DMS153 (cell line): ENCODE results near the gene PATE4.
A peak's percentile ranks its signal among the peaks of the same experiment; 100 is the strongest.

Experiments used
- DNase-seq: peaks from one replicate; lab custom pipeline; 2025; lab: John Stamatoyannopoulos, UW

The PATE4 gene

DNA sequence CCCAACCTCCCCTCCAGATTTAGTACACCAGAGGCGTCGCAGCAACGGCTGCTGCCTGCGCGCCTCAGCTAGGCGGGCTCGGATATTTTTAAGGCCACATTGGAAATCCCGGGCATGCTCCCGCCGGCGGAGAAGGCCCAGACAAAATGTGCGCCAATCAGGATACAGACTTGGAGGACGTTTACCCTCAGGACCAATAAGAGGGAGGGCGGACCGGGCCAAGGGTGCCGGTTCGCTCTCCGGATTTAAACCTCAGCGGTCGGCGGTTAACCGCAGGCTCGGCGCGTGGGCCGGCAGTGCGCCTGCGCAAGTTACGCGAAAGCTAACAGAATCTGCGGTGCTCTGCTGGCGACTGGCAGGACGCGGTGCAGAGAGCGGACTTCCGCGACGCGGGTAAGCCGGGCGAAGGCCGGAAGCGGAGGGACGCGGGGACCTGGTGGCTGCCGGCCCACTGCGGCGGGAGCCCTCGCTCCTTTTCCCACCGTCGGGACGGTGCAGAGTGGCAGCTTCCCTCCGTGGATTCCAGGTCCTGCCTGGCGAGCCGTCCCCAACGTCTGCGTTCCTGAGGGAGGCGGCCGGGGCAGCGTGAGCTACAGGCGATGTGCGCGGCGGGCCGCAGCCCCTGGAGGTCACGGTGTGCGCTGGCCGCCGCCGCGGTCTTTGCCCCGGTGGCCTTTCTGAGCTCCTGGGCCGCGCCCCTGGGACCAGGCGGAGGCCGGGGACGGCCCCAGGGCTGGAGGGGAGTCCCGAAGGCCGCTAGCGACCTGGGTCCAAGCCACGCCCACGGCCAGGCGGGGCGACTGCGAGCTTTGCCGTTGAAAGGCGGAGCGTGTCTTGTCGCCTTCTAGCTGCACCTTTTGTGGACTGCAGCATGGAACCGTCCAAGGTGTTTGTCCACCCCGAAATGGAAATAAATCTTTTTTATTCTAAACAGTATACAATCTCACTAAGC, 54.5 kb downstream of the PATE4 start, which contains the start of gene HYLS1:
HYLS1 (plus strand) TSS at position 296 of the 952 bp plus-strand sequence. CDS start 11,701 bp downstream, outside the sequence.
- DNase-seq, result peak; percentile 97
